K562 (cell line): ENCODE data around the gene CCDC137. TPM values are rescaled to one million over a fixed set of nuclear protein-coding genes. Genes with fewer than 3 reads are reported as not detected.
A peak's percentile ranks its signal among the peaks of the same experiment; 100 is the strongest.

Experiments
- BACH1 ChIP-seq: fragments of 200-800 bp; sonication (Bioruptor generic); IDR thresholded peaks from 2 replicates; pipeline ENCODE4 v1.6.1; 2016; ENCODE audit warnings: missing genetic modification characterization, missing compliant biosample characterization
- BHLHE40 ChIP-seq: IDR thresholded peaks from 2 replicates; pipeline ENCODE4 v1.6.1; 2011; ENCODE audit warnings: low read length, improper control_type of control experiment
- CBFB ChIP-seq: sonication (generic); formaldehyde crosslinking; IDR thresholded peaks from 2 replicates; pipeline ENCODE4 v1.4.0; 2020; ENCODE audit warnings: mild to moderate bottlenecking, missing genetic modification reagents
- CBX2 ChIP-seq: fragments of 200-600 bp; sonication (generic); IDR thresholded peaks from one replicate; pipeline ENCODE4 v1.6.1; 2012; ENCODE audit warnings: mild to moderate bottlenecking, low read length, inconsistent platforms; ENCODE audit not compliant: insufficient read depth, poor library complexity, severe bottlenecking
- KLF1 ChIP-seq: fragments of 450-650 bp; IDR thresholded peaks from 2 replicates; pipeline ENCODE4 v1.6.1; 2016; ENCODE audit warnings: missing genetic modification characterization, missing compliant biosample characterization
- KLF13 ChIP-seq: fragments of 450-650 bp; IDR thresholded peaks from 2 replicates; pipeline ENCODE4 v1.6.1; 2016; ENCODE audit warnings: missing genetic modification characterization, low read depth, mild to moderate bottlenecking, missing compliant biosample characterization, moderate library complexity, borderline replicate concordance
- MIER1 ChIP-seq: fragments of 450-650 bp; IDR thresholded peaks from 2 replicates; pipeline ENCODE4 v1.6.1; 2016; ENCODE audit warnings: antibody characterized with exemption, mild to moderate bottlenecking, low read depth
- NFRKB ChIP-seq: fragments of 450-650 bp; IDR thresholded peaks from 2 replicates; pipeline ENCODE4 v1.6.1; 2016; ENCODE audit warnings: low read depth
- NR2C1 ChIP-seq, 2 experiments: fragments of 450-650 bp; IDR thresholded peaks; 2 replicates each; pipeline ENCODE4 v1.6.1; 2017; ENCODE audit warnings: mild to moderate bottlenecking in 2 of 2, antibody characterized with exemption in 1 of 2, inconsistent platforms in 1 of 2, missing compliant biosample characterization in 1 of 2, missing genetic modification characterization in 1 of 2
- TCFL5 ChIP-seq: fragments of 250-450 bp; sonication (Bioruptor Pico); conservative IDR thresholded peaks from 2 replicates; pipeline ENCODE4 v1.6.1; 2021; ENCODE audit warnings: mild to moderate bottlenecking, moderate library complexity, matching md5 sums
- ZBTB7A ChIP-seq: IDR thresholded peaks from 2 replicates; pipeline ENCODE4 v1.6.1; 2011; ENCODE audit warnings: low read depth, mild to moderate bottlenecking, low read length, moderate library complexity, borderline replicate concordance; ENCODE audit not compliant: control insufficient read depth
- ZNF184 ChIP-seq: sonication (generic); formaldehyde crosslinking; IDR thresholded peaks from 2 replicates; pipeline ENCODE4 v1.5.0; 2020; ENCODE audit warnings: missing genetic modification reagents
- ZNF830 ChIP-seq: fragments of 250-450 bp; sonication (Bioruptor Pico); IDR thresholded peaks from 2 replicates; pipeline ENCODE4 v1.5.0; 2021; ENCODE audit warnings: mild to moderate bottlenecking
- polyA plus RNA-seq, 8 experiments: library from polyadenylated mRNA; depleted of rRNA in 4 of 8; stranded (reverse) in 5 of 8; unstranded in 3 of 8; fragments of >200 nt; fragmentation: Nextera tagmentation in 2 of 8; fragmentation: Illumina TruSeq in 1 of 8; extraction: Ambion mirVana in 2 of 8; extraction: Trizol in 1 of 8; gene quantifications; 2 replicates each; pipeline versions ENCODE4 v1.2.1 to v1.2.3, GENCODE V29; 2011 to 2014; ENCODE audit warnings: inconsistent platforms in 1 of 8, missing spikeins in 1 of 8
- total RNA-seq, 7 experiments: library from RNA; depleted of rRNA in 6 of 7; stranded (reverse); fragments of >200 nt in 6 of 7; fragmentation: Illumina TruSeq in 2 of 7; extraction: Trizol in 2 of 7; gene quantifications; 2 replicates each; pipeline versions ENCODE4 v1.2.1 to v1.2.3, GENCODE V29; 2011 to 2021; ENCODE audit warnings: low replicate concordance in 1 of 7
- TF ChIP-seq, protein P1 (sequence below): fragments of 200-600 bp; sonication (generic); IDR thresholded peaks from one replicate; pipeline ENCODE4 v1.6.1; 2012; ENCODE audit warnings: mild to moderate bottlenecking, low read depth, low read length, inconsistent platforms
- TF ChIP-seq, protein P2 (sequence below): fragments of 250-450 bp; sonication (Bioruptor Pico); IDR thresholded peaks from 2 replicates; pipeline ENCODE4 v1.4.0; 2020; ENCODE audit warnings: mild to moderate bottlenecking

CCDC137 gene
- total and polyA plus RNA-seq, 9 of the 15 experiments (the other 6 are each of a cell fraction or from before 2014, with no cell fraction given): 2.3 to 68.1 (median 38.3) TPM

DNA sequence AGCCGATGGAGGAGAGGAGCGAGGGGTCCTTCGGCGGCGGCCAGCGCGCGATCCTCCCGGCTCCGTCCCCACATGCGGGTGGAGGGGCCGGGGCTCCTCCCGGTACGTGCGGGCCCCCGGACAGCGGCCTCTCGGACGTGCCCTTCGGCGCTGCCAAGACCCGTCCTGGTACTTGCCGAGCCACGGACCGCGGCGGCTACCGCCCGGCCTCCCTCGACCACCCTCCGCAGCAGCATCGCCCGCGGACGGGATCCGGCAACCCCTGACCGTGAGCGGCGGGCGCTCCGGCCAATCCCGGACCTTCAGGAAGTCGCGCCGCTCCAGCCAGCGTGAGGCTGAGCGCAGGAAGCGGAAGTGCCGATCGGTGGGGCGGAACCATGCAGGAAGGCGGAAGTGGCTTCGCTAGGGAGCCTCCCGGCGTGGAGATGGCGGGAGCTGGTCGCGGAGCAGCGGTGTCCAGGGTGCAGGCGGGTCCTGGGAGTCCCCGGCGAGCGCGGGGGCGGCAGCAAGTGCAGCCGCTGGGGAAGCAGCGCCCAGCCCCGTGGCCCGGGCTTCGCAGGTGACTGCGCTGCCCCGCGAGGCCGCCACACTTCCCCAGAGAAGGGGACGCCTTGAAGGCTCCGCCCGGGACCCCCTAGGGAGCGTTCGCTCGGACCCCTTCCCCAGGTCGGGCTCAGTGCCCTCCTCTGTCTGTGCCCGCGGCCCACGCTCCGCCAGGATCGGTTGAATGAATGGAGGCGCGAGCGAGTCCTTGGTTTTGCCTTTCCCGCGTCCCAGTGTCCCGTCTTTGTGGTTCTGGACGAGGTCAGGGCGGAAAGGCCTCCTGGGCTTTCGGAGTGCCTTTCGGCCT lies at the start of gene CCDC137, which contains the start of gene OXLD1 (continued):
- TF ChIP-seq, protein P1, sequence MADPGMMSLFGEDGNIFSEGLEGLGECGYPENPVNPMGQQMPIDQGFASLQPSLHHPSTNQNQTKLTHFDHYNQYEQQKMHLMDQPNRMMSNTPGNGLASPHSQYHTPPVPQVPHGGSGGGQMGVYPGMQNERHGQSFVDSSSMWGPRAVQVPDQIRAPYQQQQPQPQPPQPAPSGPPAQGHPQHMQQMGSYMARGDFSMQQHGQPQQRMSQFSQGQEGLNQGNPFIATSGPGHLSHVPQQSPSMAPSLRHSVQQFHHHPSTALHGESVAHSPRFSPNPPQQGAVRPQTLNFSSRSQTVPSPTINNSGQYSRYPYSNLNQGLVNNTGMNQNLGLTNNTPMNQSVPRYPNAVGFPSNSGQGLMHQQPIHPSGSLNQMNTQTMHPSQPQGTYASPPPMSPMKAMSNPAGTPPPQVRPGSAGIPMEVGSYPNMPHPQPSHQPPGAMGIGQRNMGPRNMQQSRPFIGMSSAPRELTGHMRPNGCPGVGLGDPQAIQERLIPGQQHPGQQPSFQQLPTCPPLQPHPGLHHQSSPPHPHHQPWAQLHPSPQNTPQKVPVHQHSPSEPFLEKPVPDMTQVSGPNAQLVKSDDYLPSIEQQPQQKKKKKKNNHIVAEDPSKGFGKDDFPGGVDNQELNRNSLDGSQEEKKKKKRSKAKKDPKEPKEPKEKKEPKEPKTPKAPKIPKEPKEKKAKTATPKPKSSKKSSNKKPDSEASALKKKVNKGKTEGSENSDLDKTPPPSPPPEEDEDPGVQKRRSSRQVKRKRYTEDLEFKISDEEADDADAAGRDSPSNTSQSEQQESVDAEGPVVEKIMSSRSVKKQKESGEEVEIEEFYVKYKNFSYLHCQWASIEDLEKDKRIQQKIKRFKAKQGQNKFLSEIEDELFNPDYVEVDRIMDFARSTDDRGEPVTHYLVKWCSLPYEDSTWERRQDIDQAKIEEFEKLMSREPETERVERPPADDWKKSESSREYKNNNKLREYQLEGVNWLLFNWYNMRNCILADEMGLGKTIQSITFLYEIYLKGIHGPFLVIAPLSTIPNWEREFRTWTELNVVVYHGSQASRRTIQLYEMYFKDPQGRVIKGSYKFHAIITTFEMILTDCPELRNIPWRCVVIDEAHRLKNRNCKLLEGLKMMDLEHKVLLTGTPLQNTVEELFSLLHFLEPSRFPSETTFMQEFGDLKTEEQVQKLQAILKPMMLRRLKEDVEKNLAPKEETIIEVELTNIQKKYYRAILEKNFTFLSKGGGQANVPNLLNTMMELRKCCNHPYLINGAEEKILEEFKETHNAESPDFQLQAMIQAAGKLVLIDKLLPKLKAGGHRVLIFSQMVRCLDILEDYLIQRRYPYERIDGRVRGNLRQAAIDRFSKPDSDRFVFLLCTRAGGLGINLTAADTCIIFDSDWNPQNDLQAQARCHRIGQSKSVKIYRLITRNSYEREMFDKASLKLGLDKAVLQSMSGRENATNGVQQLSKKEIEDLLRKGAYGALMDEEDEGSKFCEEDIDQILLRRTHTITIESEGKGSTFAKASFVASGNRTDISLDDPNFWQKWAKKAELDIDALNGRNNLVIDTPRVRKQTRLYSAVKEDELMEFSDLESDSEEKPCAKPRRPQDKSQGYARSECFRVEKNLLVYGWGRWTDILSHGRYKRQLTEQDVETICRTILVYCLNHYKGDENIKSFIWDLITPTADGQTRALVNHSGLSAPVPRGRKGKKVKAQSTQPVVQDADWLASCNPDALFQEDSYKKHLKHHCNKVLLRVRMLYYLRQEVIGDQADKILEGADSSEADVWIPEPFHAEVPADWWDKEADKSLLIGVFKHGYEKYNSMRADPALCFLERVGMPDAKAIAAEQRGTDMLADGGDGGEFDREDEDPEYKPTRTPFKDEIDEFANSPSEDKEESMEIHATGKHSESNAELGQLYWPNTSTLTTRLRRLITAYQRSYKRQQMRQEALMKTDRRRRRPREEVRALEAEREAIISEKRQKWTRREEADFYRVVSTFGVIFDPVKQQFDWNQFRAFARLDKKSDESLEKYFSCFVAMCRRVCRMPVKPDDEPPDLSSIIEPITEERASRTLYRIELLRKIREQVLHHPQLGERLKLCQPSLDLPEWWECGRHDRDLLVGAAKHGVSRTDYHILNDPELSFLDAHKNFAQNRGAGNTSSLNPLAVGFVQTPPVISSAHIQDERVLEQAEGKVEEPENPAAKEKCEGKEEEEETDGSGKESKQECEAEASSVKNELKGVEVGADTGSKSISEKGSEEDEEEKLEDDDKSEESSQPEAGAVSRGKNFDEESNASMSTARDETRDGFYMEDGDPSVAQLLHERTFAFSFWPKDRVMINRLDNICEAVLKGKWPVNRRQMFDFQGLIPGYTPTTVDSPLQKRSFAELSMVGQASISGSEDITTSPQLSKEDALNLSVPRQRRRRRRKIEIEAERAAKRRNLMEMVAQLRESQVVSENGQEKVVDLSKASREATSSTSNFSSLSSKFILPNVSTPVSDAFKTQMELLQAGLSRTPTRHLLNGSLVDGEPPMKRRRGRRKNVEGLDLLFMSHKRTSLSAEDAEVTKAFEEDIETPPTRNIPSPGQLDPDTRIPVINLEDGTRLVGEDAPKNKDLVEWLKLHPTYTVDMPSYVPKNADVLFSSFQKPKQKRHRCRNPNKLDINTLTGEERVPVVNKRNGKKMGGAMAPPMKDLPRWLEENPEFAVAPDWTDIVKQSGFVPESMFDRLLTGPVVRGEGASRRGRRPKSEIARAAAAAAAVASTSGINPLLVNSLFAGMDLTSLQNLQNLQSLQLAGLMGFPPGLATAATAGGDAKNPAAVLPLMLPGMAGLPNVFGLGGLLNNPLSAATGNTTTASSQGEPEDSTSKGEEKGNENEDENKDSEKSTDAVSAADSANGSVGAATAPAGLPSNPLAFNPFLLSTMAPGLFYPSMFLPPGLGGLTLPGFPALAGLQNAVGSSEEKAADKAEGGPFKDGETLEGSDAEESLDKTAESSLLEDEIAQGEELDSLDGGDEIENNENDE: no peak
- 0 out of 2 replicates have a peak, but pooled peaks have one; percentile 9 for TF ChIP-seq NFRKB
- TF ChIP-seq BHLHE40: no peak; the same call in 1 of the 2 replicates
- no peak for TF ChIP-seq CBX2
- peak; percentile 87; the same call in 1 of the 2 replicates for TF ChIP-seq ZBTB7A
- TF ChIP-seq, protein P2, sequence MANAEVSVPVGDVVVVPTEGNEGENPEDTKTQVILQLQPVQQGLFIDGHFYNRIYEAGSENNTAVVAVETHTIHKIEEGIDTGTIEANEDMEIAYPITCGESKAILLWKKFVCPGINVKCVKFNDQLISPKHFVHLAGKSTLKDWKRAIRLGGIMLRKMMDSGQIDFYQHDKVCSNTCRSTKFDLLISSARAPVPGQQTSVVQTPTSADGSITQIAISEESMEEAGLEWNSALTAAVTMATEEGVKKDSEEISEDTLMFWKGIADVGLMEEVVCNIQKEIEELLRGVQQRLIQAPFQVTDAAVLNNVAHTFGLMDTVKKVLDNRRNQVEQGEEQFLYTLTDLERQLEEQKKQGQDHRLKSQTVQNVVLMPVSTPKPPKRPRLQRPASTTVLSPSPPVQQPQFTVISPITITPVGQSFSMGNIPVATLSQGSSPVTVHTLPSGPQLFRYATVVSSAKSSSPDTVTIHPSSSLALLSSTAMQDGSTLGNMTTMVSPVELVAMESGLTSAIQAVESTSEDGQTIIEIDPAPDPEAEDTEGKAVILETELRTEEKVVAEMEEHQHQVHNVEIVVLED (CRISPR knock-in tag): no peak
- no peak for TF ChIP-seq MIER1
- TF ChIP-seq KLF13: no peak
- TF ChIP-seq BACH1 (tag): no peak
- no peak for TF ChIP-seq TCFL5
- no peak for TF ChIP-seq CBFB (CRISPR knock-in tag)
- no peak for TF ChIP-seq ZNF184
- peak; percentile 62 for TF ChIP-seq NR2C1 (IDR thresholded peaks at IDR 0.05)
- TF ChIP-seq NR2C1 (tag; IDR thresholded peaks at IDR 0.05): peak; percentile 66
- no peak for TF ChIP-seq ZNF830 (CRISPR knock-in tag)
- TF ChIP-seq KLF1 (tag): no peak
